ENCODE data around the gene VCP. TPM values are rescaled to one million over a fixed set of nuclear protein-coding genes. Genes with fewer than 3 reads are reported as not detected.

Gene VCP
- total RNA-seq, 1 experiment from 2014 or later, result 170 TPM

- H3K4me2 ChIP-seq (ENCODE audit: low read length), result no peak overlapping the region
- intact Hi-C loops (cut with micrococcal nuclease), result no loop called here
- CTCF ChIA-PET, result no interaction called here
- POLR2A ChIA-PET, result no interaction called here
- H3K9ac ChIP-seq (ENCODE audit: low read length), result no peak overlapping the region
- BruUV-seq (replicated peaks), result no TSS peak
- TF ChIP-seq JUND (IDR thresholded peaks at IDR 0.05) (no peak), EGR1 (IDR thresholded peaks at IDR 0.05; ENCODE audit: low read depth) (no peak), MAX (IDR thresholded peaks at IDR 0.05) (no peak), SP1 (IDR thresholded peaks at IDR 0.05; ENCODE audit: low read depth) (no peak), EZH2phosphoT487 (IDR thresholded peaks at IDR 0.05; ENCODE audit: borderline replicate concordance) (no peak), CTCF (IDR thresholded peaks at IDR 0.05 in 2 of 3, conservative IDR thresholded peaks at IDR 0.05 in 1 of 3; ENCODE audit: borderline replicate concordance in 1 of 3, insufficient read depth in 1 of 3, low read depth in 2 of 3, low read length in 2 of 3) (no peak), ZBTB33 (IDR thresholded peaks at IDR 0.05; ENCODE audit: extremely low read depth, insufficient replicate concordance, low read length) (no peak), CEBPB (IDR thresholded peaks at IDR 0.05; ENCODE audit: low read depth) (no peak), REST (IDR thresholded peaks at IDR 0.05; ENCODE audit: low read depth) (no peak), CBX3 (IDR thresholded peaks at IDR 0.05; ENCODE audit: low read depth) (no peak)
- H4K20me1 ChIP-seq (ENCODE audit: insufficient read depth), result no peaks in the 10 kb centered on the region
- no peak overlapping the region for H3K4me3 ChIP-seq (replicated peaks in 1 of 2; ENCODE audit: low read depth in 1 of 2, low read length in 2 of 2)
- peaks cover 7 to 17% of the 10 kb centered on the region in 2 experiments; a peak in 3 of 4 replicates for H3K36me3 ChIP-seq (ENCODE audit: control insufficient read depth in 1 of 2, insufficient read depth in 2 of 2, low read length in 2 of 2)
- H3K79me2 ChIP-seq (ENCODE audit: insufficient read depth, low read length), result no peaks in the 10 kb centered on the region
- no peaks in the 10 kb centered on the region for H3K9me3 ChIP-seq (ENCODE audit: control insufficient read depth in 1 of 2, insufficient read depth in 1 of 2, low read depth in 1 of 2, low read length in 2 of 2)
- H3K27ac ChIP-seq (ENCODE audit: low read depth, low read length), result no peak overlapping the region
- no peaks in the 10 kb centered on the region for H3K4me1 ChIP-seq (ENCODE audit: control insufficient read depth in 1 of 2, insufficient read depth in 2 of 2, low read length in 2 of 2)
- no peak overlapping the region for H2AFZ ChIP-seq (ENCODE audit: low read depth, low read length, poor library complexity, severe bottlenecking)
- RAD21 ChIA-PET (ENCODE audit: low non-redundant PET in 1 of 2, low total read pairs in 2 of 2, uncharacterized antibody in 2 of 2, unreplicated experiment in 2 of 2), result no interaction called here
- ATAC-seq (no peak), DNase-seq (ENCODE audit: low read depth, low spot score) (no peak)
- no peaks in the 10 kb centered on the region for H3K9me2 ChIP-seq (ENCODE audit: insufficient read depth)
- no peaks in the 10 kb centered on the region for H3K27me3 ChIP-seq (ENCODE audit: insufficient read depth, low read length)
Observed at GRCh38 chr9:35089434-35089833, 17.0 kb upstream of the VCP start.
